NCI-H510A treated with DMSO at 0.1 percent for 48 hours (cell line): ENCODE measurements around the gene ARMC5.
"Not testable (repeated sequence)": the region's sequence is repeated elsewhere in the genome, so short reads cannot be mapped to it uniquely, and the experiment has no call there.

Source experiments
- DNase-seq: peaks from one replicate; lab custom pipeline; 2025; lab: John Stamatoyannopoulos, UW

Gene ARMC5

DNA sequence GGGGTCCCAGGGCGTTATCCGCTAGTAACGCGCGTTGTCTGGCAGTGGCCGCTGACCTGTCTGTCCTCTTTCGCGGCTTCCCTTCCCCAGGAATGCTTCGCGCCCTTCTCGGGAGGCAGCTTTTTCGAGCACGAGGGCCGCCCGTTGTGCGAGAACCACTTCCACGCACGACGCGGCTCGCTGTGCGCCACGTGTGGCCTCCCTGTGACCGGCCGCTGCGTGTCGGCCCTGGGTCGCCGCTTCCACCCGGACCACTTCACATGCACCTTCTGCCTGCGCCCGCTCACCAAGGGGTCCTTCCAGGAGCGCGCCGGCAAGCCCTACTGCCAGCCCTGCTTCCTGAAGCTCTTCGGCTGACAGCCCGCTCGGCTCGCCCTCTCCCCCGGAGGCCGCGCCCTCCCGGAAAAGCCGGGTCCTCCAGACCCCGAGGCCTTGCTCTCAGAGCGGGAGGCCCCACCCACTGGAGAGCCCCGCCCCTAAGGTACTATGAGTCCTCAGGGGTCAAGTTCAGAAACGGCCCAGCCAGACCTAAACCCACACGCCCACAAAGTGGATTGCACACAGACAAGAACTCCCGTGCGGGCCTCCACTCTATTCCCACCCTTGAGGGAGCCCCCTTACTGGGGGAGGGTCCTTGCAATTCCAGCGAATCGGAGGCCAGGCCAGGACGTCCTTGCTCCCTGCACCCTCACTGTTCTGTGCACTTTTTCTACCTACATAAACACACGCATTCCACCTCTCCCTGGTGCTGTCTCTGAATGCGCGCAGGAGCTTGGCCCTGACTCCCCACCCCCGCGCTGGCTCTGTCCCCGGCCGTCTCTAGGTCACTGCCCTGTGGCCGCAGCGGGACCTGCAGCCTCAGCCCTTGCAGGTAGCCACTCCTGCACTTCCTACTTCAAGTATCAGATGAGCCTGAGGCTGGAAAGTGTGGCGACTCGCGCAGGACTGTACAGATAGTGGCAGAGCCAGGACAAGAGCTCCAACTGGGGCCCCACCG, 18.2 kb downstream of the ARMC5 start:
- DNase-seq: peak; percentile 66

DNA sequence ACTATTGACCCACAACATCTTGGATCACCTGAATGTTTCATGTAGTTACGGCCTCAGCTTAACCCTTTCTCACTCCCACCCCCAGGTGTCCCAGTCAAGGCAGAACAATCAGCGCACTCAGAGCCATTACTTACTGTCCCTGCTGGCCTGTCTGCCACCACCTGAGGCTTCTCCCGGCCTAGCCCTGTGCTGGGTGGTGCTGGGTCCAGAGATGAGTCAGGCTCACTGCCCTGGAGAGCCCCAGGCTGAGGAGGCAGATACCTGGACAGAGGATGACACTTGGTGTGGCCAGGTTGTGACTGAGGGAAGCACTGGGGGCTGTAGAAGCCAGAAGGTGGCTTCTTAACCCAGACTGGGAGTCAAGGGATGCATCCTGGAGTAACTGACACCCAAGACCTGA, 19.7 kb downstream of the ARMC5 start:
- no peak for DNase-seq

DNA sequence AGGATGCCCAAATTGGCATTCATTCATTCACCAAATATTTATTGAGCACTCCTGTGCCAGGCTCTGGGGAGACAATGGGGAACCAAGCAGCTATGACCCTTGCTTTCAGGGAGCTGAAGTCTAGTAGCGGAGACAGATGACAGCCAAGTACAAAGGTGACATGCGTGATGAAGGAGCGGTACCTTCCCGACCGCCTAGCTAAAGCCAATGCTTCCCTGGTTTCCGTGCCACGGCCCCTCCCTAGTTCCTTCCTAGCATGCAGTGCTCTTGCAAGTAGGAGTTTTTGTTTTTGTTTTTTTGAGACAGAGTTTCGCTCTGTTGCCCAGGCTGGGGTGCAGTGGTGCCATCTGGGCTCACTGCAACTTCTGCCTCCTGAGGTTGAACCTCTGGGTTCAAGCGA, 20.4 kb downstream of the ARMC5 start:
- no peak for DNase-seq

DNA sequence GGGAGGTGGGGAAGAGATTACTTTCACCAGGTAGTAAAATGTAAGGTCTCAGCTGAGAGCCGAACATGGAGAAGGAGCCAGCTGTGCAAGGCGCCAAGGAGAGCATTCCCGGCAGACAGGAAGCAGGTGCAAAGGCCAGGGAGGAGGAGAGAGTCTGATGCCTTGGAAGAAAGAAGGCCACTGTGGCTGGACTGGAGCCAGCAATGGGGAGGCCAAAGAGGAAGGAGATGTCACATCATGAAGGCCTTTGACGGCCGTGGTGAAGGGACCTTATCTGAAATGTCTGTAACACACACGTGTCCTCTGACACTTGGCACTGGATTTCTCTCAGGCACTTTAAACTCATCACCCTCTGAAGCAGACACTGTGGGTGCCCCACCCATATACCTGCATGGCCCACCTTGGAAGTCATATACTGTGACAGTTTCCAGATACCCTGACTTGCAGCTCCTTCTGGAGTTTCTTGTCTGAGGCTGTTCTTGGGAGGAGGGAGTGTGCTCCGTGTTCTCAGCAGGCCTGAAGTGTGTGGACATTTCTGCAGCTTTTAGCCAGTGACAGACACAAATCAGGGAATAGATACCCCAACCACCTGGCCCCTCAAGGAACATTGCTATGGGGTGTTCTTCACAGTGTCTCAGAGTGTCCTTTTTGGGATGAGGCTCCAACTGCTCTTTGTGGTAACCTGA, 21.7 kb downstream of the ARMC5 start:
- DNase-seq: peak; percentile 10

DNA sequence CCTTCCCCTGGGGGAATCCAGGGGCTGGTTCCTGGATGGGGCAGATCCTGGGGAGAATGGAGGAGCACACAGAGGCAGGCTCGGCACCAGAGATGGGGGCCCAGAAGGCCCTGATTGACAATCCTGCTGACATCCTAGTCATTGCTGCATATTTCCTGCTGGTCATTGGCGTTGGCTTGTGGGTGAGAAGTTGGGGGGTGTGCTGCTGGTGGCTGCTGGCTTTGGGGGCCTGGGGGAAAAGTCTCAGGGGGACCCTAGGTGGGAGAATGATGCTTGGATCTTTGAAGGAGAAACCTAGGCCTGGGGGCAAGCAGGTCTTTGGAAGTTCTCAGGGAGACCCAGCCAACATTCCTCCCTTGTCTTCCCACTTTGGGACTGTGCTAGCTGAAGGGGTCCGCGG, 23.8 kb downstream of the ARMC5 start, which contains the start of gene SLC5A2:
SLC5A2 (plus strand) TSS at position 43 of the 400 bp plus-strand sequence; CDS start at position 57, 14 bp downstream.
- no peak for DNase-seq

DNA sequence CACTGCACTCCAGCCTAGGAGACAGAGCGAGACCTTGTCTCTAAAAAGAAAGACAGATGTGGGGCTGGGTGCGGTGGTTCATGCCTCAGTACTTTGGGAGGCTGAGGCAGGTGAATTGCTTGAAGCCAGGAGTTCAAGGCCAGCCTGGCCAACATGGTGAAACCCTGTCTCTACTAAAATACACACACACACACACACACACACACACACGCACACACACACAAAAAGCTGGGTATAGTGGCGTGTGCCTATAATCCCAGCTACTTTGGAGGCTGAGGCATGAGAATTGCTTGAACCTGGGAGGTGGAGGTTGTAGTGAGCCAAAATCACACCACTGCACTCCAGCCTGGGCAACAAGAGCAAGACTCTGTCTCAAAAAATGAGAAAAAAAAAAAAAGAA, 24.7 kb downstream of the ARMC5 start:
- DNase-seq: not testable (repeated sequence)

DNA sequence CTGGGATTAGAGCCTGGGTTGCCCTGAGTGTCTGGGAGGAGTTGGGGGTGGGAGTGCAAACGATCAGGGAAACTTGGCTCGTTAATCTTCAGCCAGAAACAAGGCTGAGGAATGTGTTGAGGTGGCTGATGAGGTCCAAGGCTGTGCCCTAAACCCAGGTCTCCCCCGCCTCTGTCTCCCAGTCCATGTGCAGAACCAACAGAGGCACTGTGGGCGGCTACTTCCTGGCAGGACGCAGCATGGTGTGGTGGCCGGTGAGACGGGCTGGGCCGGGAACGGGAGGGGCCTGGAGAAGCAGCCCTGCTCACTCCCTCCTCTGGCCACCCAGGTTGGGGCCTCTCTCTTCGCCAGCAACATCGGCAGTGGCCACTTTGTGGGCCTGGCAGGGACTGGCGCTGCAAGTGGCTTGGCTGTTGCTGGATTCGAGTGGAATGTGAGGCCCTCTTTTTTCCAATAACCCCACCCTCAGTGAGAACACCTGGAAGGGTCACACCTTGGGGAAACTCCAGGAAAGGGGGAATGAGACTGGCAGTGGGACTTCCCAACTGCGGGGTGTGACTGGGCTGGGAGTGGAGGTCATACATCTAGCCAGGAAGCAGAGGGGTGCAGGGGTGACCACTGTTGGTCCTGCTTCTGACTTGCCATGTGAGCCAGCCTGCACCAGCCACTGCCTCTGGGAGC, 25.3 kb downstream of the ARMC5 start:
- no peak for DNase-seq

DNA sequence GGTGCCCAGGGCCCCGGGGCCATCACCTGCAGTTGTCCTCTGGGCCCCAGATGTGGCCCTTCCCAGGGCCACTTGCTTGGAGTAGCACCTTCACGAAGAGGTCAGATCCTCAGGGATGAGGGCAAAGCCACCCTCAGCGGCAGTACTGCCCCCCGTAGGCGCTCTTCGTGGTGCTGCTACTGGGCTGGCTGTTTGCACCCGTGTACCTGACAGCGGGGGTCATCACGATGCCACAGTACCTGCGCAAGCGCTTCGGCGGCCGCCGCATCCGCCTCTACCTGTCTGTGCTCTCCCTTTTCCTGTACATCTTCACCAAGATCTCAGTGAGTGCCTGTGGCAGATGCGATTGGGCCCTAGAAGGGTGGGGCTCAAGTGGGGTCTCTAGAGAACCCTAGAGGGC, 26.3 kb downstream of the ARMC5 start:
- no peak for DNase-seq

- no peak for DNase-seq
These were observed 26.7 kb downstream of the ARMC5 start for GRCh38 chr16:31486045-31486444.

- DNase-seq: no peak
These were observed 27.9 kb downstream of the ARMC5 start for GRCh38 chr16:31487071-31487719.

DNA sequence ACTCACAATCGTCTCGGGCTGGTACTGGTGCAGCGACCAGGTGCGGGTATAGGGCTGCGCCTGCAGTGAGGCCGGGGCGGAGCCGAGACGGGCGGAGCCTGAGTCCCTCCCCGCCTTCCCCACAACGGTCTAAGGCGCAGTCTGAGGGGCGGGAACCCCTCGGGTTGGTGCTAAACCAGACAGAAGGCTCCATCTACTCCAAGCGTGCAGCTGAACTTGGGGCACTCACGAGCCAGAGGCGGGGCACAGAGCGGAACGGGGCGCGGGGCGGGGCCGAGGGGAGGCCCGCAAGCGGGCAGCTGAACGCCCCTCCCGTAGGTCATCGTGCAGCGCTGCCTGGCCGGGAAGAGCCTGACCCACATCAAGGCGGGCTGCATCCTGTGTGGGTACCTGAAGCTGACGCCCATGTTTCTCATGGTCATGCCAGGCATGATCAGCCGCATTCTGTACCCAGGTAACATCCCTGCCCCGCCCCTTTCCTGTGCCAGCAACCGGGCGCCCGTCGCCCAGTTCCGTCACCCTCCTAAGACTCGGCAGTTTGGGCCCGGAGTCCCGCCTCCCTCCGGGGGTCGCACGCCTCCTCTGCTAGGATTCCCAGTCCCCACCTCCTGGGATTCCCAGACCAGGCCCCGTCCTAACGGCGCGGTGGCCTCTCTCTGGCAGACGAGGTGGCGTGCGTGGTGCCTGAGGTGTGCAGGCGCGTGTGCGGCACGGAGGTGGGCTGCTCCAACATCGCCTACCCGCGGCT, 28.6 kb downstream of the ARMC5 start:
- peak; percentile 96 for DNase-seq

DNA sequence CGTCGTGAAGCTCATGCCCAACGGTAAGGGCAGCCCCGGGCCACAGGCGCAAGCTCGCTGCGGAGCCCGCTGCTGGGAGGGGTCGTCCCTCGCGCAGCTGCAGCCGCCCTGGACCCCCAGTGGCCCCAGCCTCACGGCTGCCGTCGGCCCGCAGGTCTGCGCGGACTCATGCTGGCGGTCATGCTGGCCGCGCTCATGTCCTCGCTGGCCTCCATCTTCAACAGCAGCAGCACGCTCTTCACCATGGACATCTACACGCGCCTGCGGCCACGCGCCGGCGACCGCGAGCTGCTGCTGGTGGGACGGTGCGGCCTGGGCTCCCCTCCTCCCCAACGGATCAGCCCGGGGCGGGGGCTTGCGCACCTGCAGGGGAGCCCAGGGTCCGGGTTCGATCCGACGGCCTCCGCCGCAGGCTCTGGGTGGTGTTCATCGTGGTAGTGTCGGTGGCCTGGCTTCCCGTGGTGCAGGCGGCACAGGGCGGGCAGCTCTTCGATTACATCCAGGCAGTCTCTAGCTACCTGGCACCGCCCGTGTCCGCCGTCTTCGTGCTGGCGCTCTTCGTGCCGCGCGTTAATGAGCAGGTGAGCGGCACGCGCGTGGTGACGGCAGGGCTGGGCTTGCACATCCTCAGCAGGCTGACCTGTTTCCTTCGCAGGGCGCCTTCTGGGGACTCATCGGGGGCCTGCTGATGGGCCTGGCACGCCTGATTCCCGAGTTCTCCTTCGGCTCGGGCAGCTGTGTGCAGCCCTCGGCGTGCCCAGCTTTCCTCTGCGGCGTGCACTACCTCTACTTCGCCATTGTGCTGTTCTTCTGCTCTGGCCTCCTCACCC, 29.4 kb downstream of the ARMC5 start:
- DNase-seq: peak; percentile 32

- DNase-seq: no peak
These were observed 29.9 kb downstream of the ARMC5 start for GRCh38 chr16:31489298-31489564.

DNA sequence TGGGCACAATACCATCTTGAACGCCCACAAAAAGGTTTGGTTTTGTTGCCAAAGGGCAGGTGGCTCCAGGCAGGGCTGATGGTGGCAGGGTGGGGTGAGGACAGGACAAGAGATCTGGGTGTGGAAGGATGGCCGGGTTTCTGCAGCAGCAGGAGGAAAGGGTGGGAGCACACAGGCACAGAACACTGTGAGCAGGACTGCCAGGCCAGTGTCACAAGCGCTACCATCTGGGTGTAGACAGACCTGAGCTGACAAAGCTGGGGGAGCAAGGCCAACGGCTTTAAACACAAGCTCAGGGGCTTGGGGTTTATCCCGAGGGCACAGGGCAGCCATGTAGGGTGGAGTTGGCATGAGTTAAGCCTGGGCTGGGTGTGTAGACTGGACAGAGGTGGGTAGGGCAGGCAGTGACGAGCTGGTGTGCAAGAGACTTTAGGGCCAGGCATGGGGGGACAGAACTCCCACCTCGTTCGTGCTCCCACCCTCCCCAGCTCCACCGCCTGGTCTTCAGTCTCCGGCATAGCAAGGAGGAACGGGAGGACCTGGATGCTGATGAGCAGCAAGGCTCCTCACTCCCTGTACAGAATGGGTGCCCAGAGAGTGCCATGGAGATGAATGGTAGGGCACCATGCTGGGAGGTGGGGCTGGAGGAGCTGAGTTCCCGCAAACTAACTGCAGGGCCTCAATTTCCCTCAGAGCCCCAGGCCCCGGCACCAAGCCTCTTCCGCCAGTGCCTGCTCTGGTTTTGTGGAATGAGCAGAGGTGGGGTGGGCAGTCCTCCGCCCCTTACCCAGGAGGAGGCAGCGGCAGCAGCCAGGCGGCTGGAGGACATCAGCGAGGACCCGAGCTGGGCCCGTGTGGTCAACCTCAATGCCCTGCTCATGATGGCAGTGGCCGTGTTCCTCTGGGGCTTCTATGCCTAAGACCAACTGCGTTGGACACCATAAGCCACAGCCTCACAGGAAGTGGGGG, 30.6 kb downstream of the ARMC5 start:
- DNase-seq: no peak

DNA sequence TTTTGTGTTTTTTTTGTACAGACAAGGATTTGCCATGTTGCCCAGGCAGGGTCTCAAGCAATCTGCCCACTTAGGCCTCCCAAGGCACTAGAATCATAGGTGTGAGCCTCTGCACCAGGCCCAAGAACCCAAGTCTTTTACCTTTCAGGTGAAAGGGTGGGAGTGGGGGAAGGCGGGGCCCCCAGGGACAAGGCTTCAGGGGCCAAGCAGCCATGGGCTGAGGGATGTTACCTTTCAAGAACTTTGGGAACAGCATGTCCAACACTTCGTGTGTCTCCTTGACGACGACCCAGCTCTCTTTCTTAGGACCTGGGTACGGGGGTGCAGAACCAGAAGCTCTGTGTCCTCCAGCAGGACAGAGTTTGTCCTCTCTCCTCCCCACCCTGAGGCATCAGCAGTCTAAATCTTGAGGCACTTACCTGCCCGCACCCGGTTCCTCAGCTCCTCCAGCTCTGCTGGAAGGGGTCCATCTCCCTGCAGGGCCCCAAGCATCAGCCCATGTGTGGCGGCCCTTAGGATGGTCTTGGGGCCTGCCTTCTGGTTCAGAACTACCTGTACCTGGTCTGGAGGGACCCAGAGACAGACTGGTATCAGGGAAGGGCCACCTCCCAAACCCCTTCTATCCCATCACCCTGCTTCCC, 32.6 kb downstream of the ARMC5 start:
- no peak for DNase-seq

- DNase-seq: no peak
These were observed 34.3 kb downstream of the ARMC5 start for GRCh38 chr16:31493506-31494125.

DNA sequence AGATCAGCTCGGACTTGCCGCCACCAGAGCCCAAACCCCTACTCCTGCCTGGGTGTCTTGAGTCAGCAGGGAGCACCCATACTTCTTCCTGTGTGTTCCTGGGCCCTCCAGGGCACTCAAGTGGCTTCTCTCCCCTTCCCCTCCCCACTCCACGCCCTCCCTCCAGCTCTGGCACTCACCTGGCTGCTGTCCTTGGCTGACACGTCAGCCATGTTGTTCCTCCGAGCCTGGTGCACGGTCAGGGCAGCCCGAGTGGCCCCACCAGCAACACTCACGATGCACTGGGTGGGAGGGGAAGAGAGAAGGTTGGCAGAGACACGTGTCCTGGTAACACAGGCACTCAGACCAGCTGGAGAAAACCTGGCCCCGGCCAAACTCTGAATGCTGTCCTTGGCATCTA, 37.4 kb downstream of the ARMC5 start:
- no peak for DNase-seq

DNA sequence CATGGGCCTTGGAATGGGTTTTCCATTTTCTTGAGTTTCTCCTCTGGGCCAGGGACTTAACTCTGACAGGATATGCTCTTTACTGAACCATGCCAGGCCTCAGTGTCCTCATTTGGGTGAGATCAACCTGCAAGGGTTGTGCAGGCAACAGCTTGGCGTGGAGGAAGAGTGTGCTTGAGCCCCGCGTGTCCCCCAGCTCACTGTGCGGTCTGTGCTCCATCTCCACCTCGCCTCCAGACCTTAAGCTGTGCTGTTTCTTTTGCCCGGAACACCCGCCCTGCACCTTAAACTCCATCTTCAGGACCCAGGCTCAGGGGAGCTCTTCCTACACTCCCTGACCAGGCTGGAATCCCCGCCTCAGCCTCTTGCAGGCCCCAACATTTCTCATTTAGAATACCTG, 39.2 kb downstream of the ARMC5 start:
- no peak for DNase-seq
